ENCODE data around the gene USP54. TPM values are rescaled to one million over a fixed set of nuclear protein-coding genes. Genes with fewer than 3 reads are reported as not detected.

Gene USP54
- total and polyA plus RNA-seq, 9 of the 15 experiments (the other 6 are each of a cell fraction or from before 2014, with no cell fraction given), result 3.8 to 40.1 (median 16.9) TPM

- no peak for TF ChIP-seq ZNF407 (IDR thresholded peaks at IDR 0.05; ENCODE audit: low read depth)
- TF ChIP-seq TRIM28 (IDR thresholded peaks at IDR 0.05), result no peak; the same call in 1 of the 2 replicates
- TF ChIP-seq ZNF232 (CRISPR knock-in tag; IDR thresholded peaks at IDR 0.05), result no peak
- TF ChIP-seq TARDBP (IDR thresholded peaks at IDR 0.05), result no peak
- peak; percentile 48; the same call in 1 of the 2 replicates for TF ChIP-seq ZNF592 (IDR thresholded peaks at IDR 0.05)
- peak in 1 of 2 experiments; percentile 43; a peak in 2 of 4 replicates for TF ChIP-seq TEAD1 (CRISPR knock-in tag; IDR thresholded peaks at IDR 0.05)
- TF ChIP-seq ZNF146 (CRISPR knock-in tag; IDR thresholded peaks at IDR 0.05; ENCODE audit: unreplicated experiment), result no peak
- no peak for TF ChIP-seq DMBX1 (CRISPR knock-in tag; IDR thresholded peaks at IDR 0.05; ENCODE audit: borderline replicate concordance)
- TF ChIP-seq YBX1 (IDR thresholded peaks at IDR 0.05), result no peak
- no peak for TF ChIP-seq USF1 (CRISPR knock-in tag; IDR thresholded peaks at IDR 0.05)
- peak in 1 of 2 experiments; percentile 31; a peak in 3 of 4 replicates for TF ChIP-seq MNT (conservative IDR thresholded peaks at IDR 0.05)
- TF ChIP-seq RBFOX2 (IDR thresholded peaks at IDR 0.05; ENCODE audit: low read depth, low read length), result no peak
These were observed 95.1 kb downstream of the USP54 start, which contains the start of gene PPP3CB (continued) for GRCh38 chr10:73495884-73496674.

All from K562 (cell line).